HepG2 (cell line): ENCODE measurements around the gene SETD5. TPM values are rescaled to one million over a fixed set of nuclear protein-coding genes. Genes with fewer than 3 reads are reported as not detected.
A peak's percentile ranks its signal among the peaks of the same experiment; 100 is the strongest.

ENCODE experiments used
- ATF4 ChIP-seq, 2 experiments: fragments of 450-650 bp in 1 of 2; sonication (generic) in 1 of 2; formaldehyde crosslinking; IDR thresholded peaks; 2 replicates each; pipeline versions ENCODE4 v1.5.0 to v1.8.0; 2020 to 2022; ENCODE audit warnings: mild to moderate bottlenecking in 1 of 2, missing genetic modification reagents in 1 of 2
- DRAP1 ChIP-seq: IDR thresholded peaks from 2 replicates; pipeline ENCODE4 v1.6.1; 2016; ENCODE audit warnings: missing genetic modification reagents, missing compliant biosample characterization
- HNF4A ChIP-seq: sonication (generic); formaldehyde crosslinking; IDR thresholded peaks from 2 replicates; pipeline ENCODE4 v1.4.0; 2020; ENCODE audit warnings: missing genetic modification reagents
- HNF4G ChIP-seq, 2 experiments: sonication (generic) in 1 of 2; formaldehyde crosslinking in 1 of 2; IDR thresholded peaks; 2 replicates each; pipeline versions ENCODE4 v1.4.0 to v1.6.1; 2011 to 2020; ENCODE audit warnings: borderline replicate concordance in 2 of 2, low read depth in 2 of 2, mild to moderate bottlenecking in 2 of 2, low read length in 1 of 2, missing genetic modification reagents in 1 of 2, moderate library complexity in 1 of 2
- HNRNPL ChIP-seq: fragments of 200-400 bp; formaldehyde crosslinking; IDR thresholded peaks from 2 replicates; pipeline ENCODE4 v1.6.1; 2017; ENCODE audit warnings: mild to moderate bottlenecking, low read depth, low read length
- IKZF5 ChIP-seq: IDR thresholded peaks from 2 replicates; pipeline ENCODE4 v1.6.1; 2018; ENCODE audit warnings: missing genetic modification reagents, mild to moderate bottlenecking, missing compliant biosample characterization
- KDM4B ChIP-seq: sonication (generic); formaldehyde crosslinking; IDR thresholded peaks from 2 replicates; pipeline ENCODE4 v1.4.0; 2020; ENCODE audit warnings: missing genetic modification reagents
- MAFG ChIP-seq: sonication (generic); formaldehyde crosslinking; IDR thresholded peaks from 2 replicates; pipeline ENCODE4 v1.5.1; 2020; ENCODE audit warnings: mild to moderate bottlenecking, missing genetic modification reagents
- PHF21A ChIP-seq: sonication (generic); formaldehyde crosslinking; IDR thresholded peaks from 2 replicates; pipeline ENCODE4 v1.5.0; 2020; ENCODE audit warnings: mild to moderate bottlenecking, missing genetic modification reagents
- PLRG1 ChIP-seq: fragments of 450-650 bp; conservative IDR thresholded peaks from 2 replicates; pipeline ENCODE4 v1.6.1; 2016
- SAFB2 ChIP-seq: sonication (generic); formaldehyde crosslinking; IDR thresholded peaks from 2 replicates; pipeline ENCODE4 v1.5.1; 2020; ENCODE audit warnings: missing genetic modification reagents, low read depth, mild to moderate bottlenecking, borderline replicate concordance
- SMAD1 ChIP-seq: sonication (generic); formaldehyde crosslinking; IDR thresholded peaks from 2 replicates; pipeline ENCODE4 v1.4.0; 2020; ENCODE audit warnings: missing genetic modification reagents, low read depth, mild to moderate bottlenecking, borderline replicate concordance
- SP1 ChIP-seq, 2 experiments: fragments of 450-650 bp in 1 of 2; sonication (generic) in 1 of 2; formaldehyde crosslinking in 1 of 2; IDR thresholded peaks; 2 replicates each; pipeline versions ENCODE4 v1.4.0 to v1.6.1; 2016 to 2020; ENCODE audit warnings: missing genetic modification reagents in 1 of 2
- TRIM24 ChIP-seq: sonication (generic); formaldehyde crosslinking; IDR thresholded peaks from 2 replicates; pipeline ENCODE4 v1.8.0; 2022; ENCODE audit warnings: mild to moderate bottlenecking, missing genetic modification reagents
- ZC3H4 ChIP-seq: sonication (generic); formaldehyde crosslinking; IDR thresholded peaks from 2 replicates; pipeline ENCODE4 v1.4.0; 2020; ENCODE audit warnings: missing genetic modification reagents, borderline replicate concordance
- ZKSCAN5 ChIP-seq: sonication (generic); formaldehyde crosslinking; IDR thresholded peaks from 2 replicates; pipeline ENCODE4 v1.5.1; 2020; ENCODE audit warnings: mild to moderate bottlenecking, missing genetic modification reagents
- ZNF296 ChIP-seq: sonication (generic); formaldehyde crosslinking; conservative IDR thresholded peaks from 2 replicates; pipeline ENCODE4 v1.5.0; 2020; ENCODE audit warnings: mild to moderate bottlenecking, missing genetic modification reagents
- ZNF513 ChIP-seq: sonication (generic); formaldehyde crosslinking; conservative IDR thresholded peaks from 2 replicates; pipeline ENCODE4 v1.5.0; 2020; ENCODE audit warnings: missing genetic modification reagents
- ZNF577 ChIP-seq: sonication (generic); formaldehyde crosslinking; IDR thresholded peaks from 2 replicates; pipeline ENCODE4 v1.4.0; 2020; ENCODE audit warnings: mild to moderate bottlenecking, low read depth, missing genetic modification reagents, borderline replicate concordance
- ZNF672 ChIP-seq: sonication (generic); formaldehyde crosslinking; IDR thresholded peaks from 2 replicates; pipeline ENCODE4 v1.8.1; 2022; ENCODE audit warnings: missing genetic modification reagents
- ZNF674 ChIP-seq: sonication (generic); formaldehyde crosslinking; IDR thresholded peaks from 2 replicates; pipeline ENCODE4 v1.5.0; 2020; ENCODE audit warnings: low read depth, mild to moderate bottlenecking, missing genetic modification reagents
- ZNF816 ChIP-seq: sonication (generic); formaldehyde crosslinking; IDR thresholded peaks from 2 replicates; pipeline ENCODE4 v1.8.0; 2022; ENCODE audit warnings: missing genetic modification reagents, mild to moderate bottlenecking, borderline replicate concordance
- polyA plus RNA-seq, 8 experiments: library from polyadenylated mRNA; depleted of rRNA in 3 of 8; stranded (reverse) in 7 of 8; unstranded in 1 of 8; fragments of >200 nt; fragmentation: Illumina TruSeq in 4 of 8; extraction: Trizol in 4 of 8; gene quantifications; 2 replicates each; pipeline versions ENCODE4 v1.2.1 to v1.2.3, GENCODE V29; 2011 to 2016; ENCODE audit warnings: low read depth in 4 of 8, missing spikeins in 1 of 8, mixed read lengths in 1 of 8; ENCODE audit not compliant: insufficient read depth in 1 of 8
- total RNA-seq, 5 experiments: library from RNA; depleted of rRNA; stranded (reverse); fragments of >200 nt; fragmentation: Illumina TruSeq; extraction: Trizol; gene quantifications; 2 replicates each; pipeline ENCODE4 v1.2.3, GENCODE V29; 2016; ENCODE audit warnings: low read depth in 1 of 5

The SETD5 gene
- total and polyA plus RNA-seq, 2 of the 13 experiments (the other 11 are each of a cell fraction or from before 2014, with no cell fraction given): 46.8 to 95.8 TPM

GRCh38 chr3:9422712-9423424 is 25.5 kb downstream of the SETD5 start (continued):
- TF ChIP-seq ZC3H4 (CRISPR knock-in tag) (no peak), PLRG1 (no peak), SAFB2 (CRISPR knock-in tag) (no peak), ZNF816 (CRISPR knock-in tag) (peak; percentile 72; the same call in 1 of the 2 replicates), ATF4 (CRISPR knock-in tag; IDR thresholded peaks at IDR 0.05) (peak; percentile 94 to 99), HNF4A (CRISPR knock-in tag) (peak; percentile 97), ZKSCAN5 (CRISPR knock-in tag) (no peak), TRIM24 (CRISPR knock-in tag) (no peak), PHF21A (CRISPR knock-in tag) (peak; percentile 96), KDM4B (0 out of 2 replicates have a peak, but pooled peaks have one; percentile 77), ZNF672 (CRISPR knock-in tag) (no peak), SP1 (IDR thresholded peaks at IDR 0.05) (no peak), SP1 (CRISPR knock-in tag; IDR thresholded peaks at IDR 0.05) (no peak), IKZF5 (CRISPR knock-in tag) (peak; percentile 97), ZNF577 (CRISPR knock-in tag) (no peak), ZNF674 (CRISPR knock-in tag) (no peak), ZNF513 (CRISPR knock-in tag) (no peak), ZNF296 (no peak), MAFG (CRISPR knock-in tag) (no peak), HNF4G (IDR thresholded peaks at IDR 0.05; ENCODE audit: borderline replicate concordance, low read depth, low read length) (peak; percentile 94), HNF4G (CRISPR knock-in tag; IDR thresholded peaks at IDR 0.05; ENCODE audit: borderline replicate concordance, low read depth) (peak; percentile 87; the same call in 1 of the 2 replicates), SMAD1 (CRISPR knock-in tag) (no peak), DRAP1 (peak; percentile 60; the same call in 1 of the 2 replicates), HNRNPL (no peak)
